Astrocyte (in vitro differentiated cells and primary cell): Measurements from ENCODE around the gene SSH2. TPM values are rescaled to one million over a fixed set of nuclear protein-coding genes. Genes with fewer than 3 reads are reported as not detected.
"Not testable (repeated sequence)": the region's sequence is repeated elsewhere in the genome, so short reads cannot be mapped to it uniquely, and the experiment has no call there.

Source experiments
- DNase-seq: peaks from one replicate; pipeline ENCODE4 v3.0.0-alpha.2; 2010; ENCODE audit warnings: low read depth
- FAIRE-seq: peaks from 2 replicates; lab custom pipeline; 2011; peaks lifted over from hg19 to GRCh38; lab: Jason Lieb, UNC
- H2AFZ ChIP-seq: 2 replicates; pipeline ENCODE4 v1.6.0; 2012; ENCODE audit warnings: low read depth, low read length, inconsistent platforms
- H3K27ac ChIP-seq: 2 replicates; pipeline ENCODE4 v1.5.1; 2011; ENCODE audit warnings: low read depth, low read length, inconsistent platforms
- H3K27me3 ChIP-seq: 2 replicates; pipeline ENCODE4 v1.6.0; 2011; ENCODE audit warnings: low read length, inconsistent platforms; ENCODE audit not compliant: insufficient read depth
- H3K36me3 ChIP-seq: 2 replicates; pipeline ENCODE4 v1.5.1; 2011; ENCODE audit warnings: low read length, inconsistent platforms; ENCODE audit not compliant: insufficient read depth
- H3K4me1 ChIP-seq: 2 replicates; pipeline ENCODE4 v1.5.1; 2011; ENCODE audit warnings: low read length, inconsistent platforms; ENCODE audit not compliant: insufficient read depth
- H3K4me2 ChIP-seq: 2 replicates; pipeline ENCODE4 v1.6.0; 2012; ENCODE audit warnings: low read length, inconsistent platforms
- H3K4me3 ChIP-seq: 2 replicates; pipeline ENCODE4 v1.5.1; 2011; ENCODE audit warnings: low read depth, mild to moderate bottlenecking, low read length, inconsistent platforms; ENCODE audit not compliant: insufficient read depth
- H3K79me2 ChIP-seq: 2 replicates; pipeline ENCODE4 v1.6.0; 2012; ENCODE audit warnings: mild to moderate bottlenecking, low read length, inconsistent platforms; ENCODE audit not compliant: insufficient read depth
- H3K9ac ChIP-seq: 2 replicates; pipeline ENCODE4 v1.6.0; 2012; ENCODE audit warnings: mild to moderate bottlenecking, low read length, inconsistent platforms
- H3K9me3 ChIP-seq: 2 replicates; pipeline ENCODE4 v1.5.1; 2012; ENCODE audit warnings: low read depth, mild to moderate bottlenecking, low read length, inconsistent platforms; ENCODE audit not compliant: insufficient read depth
- H4K20me1 ChIP-seq: 2 replicates; pipeline ENCODE4 v1.6.0; 2012; ENCODE audit warnings: low read length, inconsistent platforms; ENCODE audit not compliant: insufficient read depth
- H3K27ac Mint-ChIP-seq: one replicate; pipeline ENCODE4 v1.8.0; 2021; ENCODE audit warnings: mild to moderate bottlenecking, mixed read lengths; ENCODE audit not compliant: unreplicated experiment
- H3K27me3 Mint-ChIP-seq: one replicate; pipeline ENCODE4 v1.8.0; 2021; ENCODE audit warnings: low read depth, mixed read lengths; ENCODE audit not compliant: unreplicated experiment
- H3K36me3 Mint-ChIP-seq: one replicate; pipeline ENCODE4 v1.8.0; 2021; ENCODE audit warnings: low read depth, mixed read lengths; ENCODE audit not compliant: unreplicated experiment
- H3K4me1 Mint-ChIP-seq: one replicate; pipeline ENCODE4 v1.8.0; 2021; ENCODE audit warnings: low read depth, mixed read lengths; ENCODE audit not compliant: unreplicated experiment
- H3K4me3 Mint-ChIP-seq: one replicate; pipeline ENCODE4 v1.8.0; 2021; ENCODE audit warnings: mild to moderate bottlenecking, moderate library complexity, mixed read lengths; ENCODE audit not compliant: unreplicated experiment
- H3K9me3 Mint-ChIP-seq: one replicate; pipeline ENCODE4 v1.8.0; 2021; ENCODE audit warnings: mild to moderate bottlenecking, mixed read lengths; ENCODE audit not compliant: unreplicated experiment
- EZH2 ChIP-seq: IDR thresholded peaks from 2 replicates; pipeline ENCODE4 v1.6.1; 2012; ENCODE audit warnings: mild to moderate bottlenecking, low read length, inconsistent platforms; ENCODE audit not compliant: insufficient read depth
- total RNA-seq: library from RNA; stranded (reverse); gene quantifications from 2 replicates; pipeline ENCODE4 v1.2.1, GENCODE V29; 2021
- TF ChIP-seq, protein P1 (sequence below): IDR thresholded peaks from 2 replicates; pipeline ENCODE4 v1.5.1; 2011; ENCODE audit warnings: low read depth, mild to moderate bottlenecking, inconsistent platforms, low read length, moderate library complexity; ENCODE audit not compliant: insufficient read depth

Gene SSH2
- total RNA-seq, 1 donor from 2014 or later: 31.1 TPM

DNA sequence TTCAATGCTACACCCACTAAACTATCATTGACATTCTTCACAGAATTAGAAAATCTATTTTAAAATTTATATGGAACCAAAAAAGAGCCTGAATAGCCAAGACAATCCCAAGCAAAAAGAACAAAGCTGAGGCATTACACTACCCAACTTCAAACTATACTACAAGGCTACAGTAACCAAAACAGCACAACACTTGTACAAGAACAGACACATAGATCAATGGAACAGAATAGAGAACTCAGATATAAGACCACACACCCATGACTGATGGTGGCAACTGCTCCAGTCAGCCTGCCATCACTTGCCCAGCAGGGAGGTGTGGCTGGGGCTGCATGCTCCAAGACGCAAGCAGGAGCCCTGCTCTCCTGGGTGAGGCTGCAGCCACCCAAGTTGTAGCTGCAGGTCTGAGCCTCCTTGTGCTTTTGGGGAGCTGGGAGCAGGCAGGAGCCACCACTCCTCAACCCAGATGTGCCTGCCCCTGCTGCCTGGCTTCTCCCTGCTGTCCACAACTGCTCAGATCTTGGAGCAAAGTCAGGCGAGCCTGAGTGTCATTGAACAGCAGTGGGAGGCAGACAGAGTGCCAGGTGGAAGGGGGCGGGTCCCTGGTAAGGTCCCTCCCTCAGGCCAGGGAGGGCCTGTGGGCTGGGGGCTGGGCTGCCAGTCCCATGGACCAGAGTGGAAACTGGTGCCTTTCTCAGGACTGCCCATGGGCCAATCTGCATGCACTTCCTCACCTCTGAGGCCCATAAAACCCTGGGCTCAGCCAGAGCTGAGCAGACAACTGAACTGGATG is 24.7 kb downstream of the SSH2 start:
- Mint-ChIP-seq H3K27me3 (no peaks in the 10 kb centered on the region), H3K4me1 (peaks cover 2% of the 10 kb centered on the region), H3K4me3 (no peak overlapping the region), H3K9me3 (peaks cover 12% of the 10 kb centered on the region), H3K27ac (no peak overlapping the region), H3K36me3 (peaks cover 8% of the 10 kb centered on the region)
- no peak overlapping the region for H3K4me2 ChIP-seq
- H3K4me3 ChIP-seq: no peak overlapping the region
- no peak overlapping the region for H3K27ac ChIP-seq
- DNase-seq (no peak), FAIRE-seq (no peak)
- peaks cover 87% of the 10 kb centered on the region for H3K79me2 ChIP-seq
- H3K9ac ChIP-seq: no peak overlapping the region
- no peaks in the 10 kb centered on the region for H3K4me1 ChIP-seq
- no peak for TF ChIP-seq EZH2
- TF ChIP-seq, protein P1, sequence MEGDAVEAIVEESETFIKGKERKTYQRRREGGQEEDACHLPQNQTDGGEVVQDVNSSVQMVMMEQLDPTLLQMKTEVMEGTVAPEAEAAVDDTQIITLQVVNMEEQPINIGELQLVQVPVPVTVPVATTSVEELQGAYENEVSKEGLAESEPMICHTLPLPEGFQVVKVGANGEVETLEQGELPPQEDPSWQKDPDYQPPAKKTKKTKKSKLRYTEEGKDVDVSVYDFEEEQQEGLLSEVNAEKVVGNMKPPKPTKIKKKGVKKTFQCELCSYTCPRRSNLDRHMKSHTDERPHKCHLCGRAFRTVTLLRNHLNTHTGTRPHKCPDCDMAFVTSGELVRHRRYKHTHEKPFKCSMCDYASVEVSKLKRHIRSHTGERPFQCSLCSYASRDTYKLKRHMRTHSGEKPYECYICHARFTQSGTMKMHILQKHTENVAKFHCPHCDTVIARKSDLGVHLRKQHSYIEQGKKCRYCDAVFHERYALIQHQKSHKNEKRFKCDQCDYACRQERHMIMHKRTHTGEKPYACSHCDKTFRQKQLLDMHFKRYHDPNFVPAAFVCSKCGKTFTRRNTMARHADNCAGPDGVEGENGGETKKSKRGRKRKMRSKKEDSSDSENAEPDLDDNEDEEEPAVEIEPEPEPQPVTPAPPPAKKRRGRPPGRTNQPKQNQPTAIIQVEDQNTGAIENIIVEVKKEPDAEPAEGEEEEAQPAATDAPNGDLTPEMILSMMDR: no peak
- no peaks in the 10 kb centered on the region for H3K27me3 ChIP-seq
- H4K20me1 ChIP-seq: peaks cover 38% of the 10 kb centered on the region
- no peaks in the 10 kb centered on the region for H3K36me3 ChIP-seq
- peaks cover 9% of the 10 kb centered on the region for H3K9me3 ChIP-seq
- no peak overlapping the region for H2AFZ ChIP-seq

- FAIRE-seq (no peak), DNase-seq (no peak)
- Histone ChIP-seq H3K27ac (no peak overlapping the region), H3K9me3 (peaks cover 9% of the 10 kb centered on the region), H3K9ac (no peak overlapping the region), H3K4me3 (no peak overlapping the region), H3K27me3 (no peaks in the 10 kb centered on the region), H4K20me1 (peaks cover 34% of the 10 kb centered on the region), H2AFZ (no peak overlapping the region), H3K79me2 (peaks cover 73% of the 10 kb centered on the region), H3K4me1 (no peaks in the 10 kb centered on the region), H3K4me2 (no peak overlapping the region), H3K36me3 (no peaks in the 10 kb centered on the region)
- no peak overlapping the region for H3K27ac Mint-ChIP-seq
- H3K36me3 Mint-ChIP-seq: peaks cover 8% of the 10 kb centered on the region
- no peak for TF ChIP-seq EZH2
- TF ChIP-seq, protein P1: no peak
- H3K4me1 Mint-ChIP-seq: no peaks in the 10 kb centered on the region
- H3K27me3 Mint-ChIP-seq: no peaks in the 10 kb centered on the region
- no peak overlapping the region for H3K4me3 Mint-ChIP-seq
- H3K9me3 Mint-ChIP-seq: peaks cover 12% of the 10 kb centered on the region
These were observed 26.6 kb downstream of the SSH2 start for GRCh38 chr17:29903471-29903870.

GRCh38 chr17:29897136-29897535 is 32.9 kb downstream of the SSH2 start:
- not testable (repeated sequence) for H3K4me3 ChIP-seq, H3K4me1 ChIP-seq, H3K27ac ChIP-seq, H3K27me3 ChIP-seq, H3K9ac ChIP-seq, H2AFZ ChIP-seq, H3K27ac Mint-ChIP-seq, H3K4me3 Mint-ChIP-seq, H3K9me3 Mint-ChIP-seq, H3K36me3 ChIP-seq, H3K4me2 ChIP-seq, H3K27me3 Mint-ChIP-seq, DNase-seq, FAIRE-seq, H3K4me1 Mint-ChIP-seq, H3K36me3 Mint-ChIP-seq, H3K9me3 ChIP-seq
- H3K79me2 ChIP-seq: peaks cover 40% of the 10 kb centered on the region
- peaks cover 29% of the 10 kb centered on the region for H4K20me1 ChIP-seq
